RWPE2 (cell line): ENCODE results near the gene TRMT5.

Source experiments
- ATAC-seq: fragments of 200-7000 bp; cut with Tn5 transposase; 3 replicates; pipeline ENCODE4 v1.9.1; 2021; ENCODE audit warnings: low read depth
- DNase-seq: peaks from one replicate; pipeline ENCODE4 v3.0.0-alpha.2; 2020; ENCODE audit warnings: low spot score
- H3K27ac ChIP-seq: fragments of 450-650 bp; 2 replicates; pipeline ENCODE4 v1.5.1; 2017; ENCODE audit warnings: mild to moderate bottlenecking; ENCODE audit not compliant: poor library complexity, severe bottlenecking
- H3K27me3 ChIP-seq: fragments of 250-450 bp; sonication (Bioruptor Pico); 2 replicates; pipeline ENCODE4 v1.5.1; 2021; ENCODE audit warnings: mild to moderate bottlenecking, moderate library complexity; ENCODE audit not compliant: insufficient read depth, poor library complexity, severe bottlenecking
- H3K36me3 ChIP-seq: fragments of 250-450 bp; sonication (Bioruptor Pico); 2 replicates; pipeline ENCODE4 v1.5.1; 2020; ENCODE audit warnings: low read depth, mild to moderate bottlenecking, moderate library complexity
- H3K4me1 ChIP-seq: fragments of 250-450 bp; sonication (Bioruptor Pico); 2 replicates; pipeline ENCODE4 v1.5.1; 2021; ENCODE audit warnings: mild to moderate bottlenecking, moderate library complexity; ENCODE audit not compliant: insufficient read depth, poor library complexity, severe bottlenecking
- H3K4me3 ChIP-seq: fragments of 250-450 bp; sonication (Bioruptor Pico); 2 replicates; pipeline ENCODE4 v1.5.1; 2021; ENCODE audit warnings: mild to moderate bottlenecking, moderate library complexity; ENCODE audit not compliant: severe bottlenecking
- H3K9me3 ChIP-seq: fragments of 250-450 bp; sonication (Bioruptor Pico); 2 replicates; pipeline ENCODE4 v1.5.1; 2021; ENCODE audit warnings: mild to moderate bottlenecking, moderate library complexity; ENCODE audit not compliant: severe bottlenecking
- TF ChIP-seq, protein P1 (sequence below): fragments of 450-650 bp; IDR thresholded peaks from one replicate; pipeline ENCODE4 v1.5.1; 2017; ENCODE audit warnings: mild to moderate bottlenecking, moderate library complexity; ENCODE audit not compliant: poor library complexity, severe bottlenecking

Gene TRMT5

DNA sequence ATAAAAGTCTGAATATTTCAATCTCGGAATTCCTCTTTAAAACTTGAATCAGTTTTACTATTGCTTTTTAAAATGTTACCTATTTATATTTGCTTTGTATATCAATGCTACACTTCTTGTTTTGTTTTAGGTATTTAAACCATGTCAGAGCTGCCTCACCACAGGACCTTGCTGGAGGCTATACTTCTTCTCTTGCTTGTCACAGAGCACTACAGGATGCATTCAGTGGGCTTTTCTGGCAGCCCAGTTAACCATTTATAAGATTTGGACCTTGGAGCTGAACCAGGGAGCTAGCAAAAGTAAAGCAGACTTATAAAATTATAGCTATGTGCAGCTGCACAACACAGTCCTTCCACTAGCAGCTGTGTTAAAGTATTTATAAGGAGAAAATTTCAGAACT is 12.8 kb downstream of the TRMT5 start:
- H3K4me1 ChIP-seq, result peaks cover 14% of the 10 kb centered on the region
- H3K27me3 ChIP-seq, result no peaks in the 10 kb centered on the region
- peaks cover 7% of the 10 kb centered on the region for H3K36me3 ChIP-seq
- DNase-seq (no peak), ATAC-seq (no peak)
- no peak overlapping the region for H3K4me3 ChIP-seq
- H3K9me3 ChIP-seq, result no peaks in the 10 kb centered on the region
- TF ChIP-seq, protein P1, sequence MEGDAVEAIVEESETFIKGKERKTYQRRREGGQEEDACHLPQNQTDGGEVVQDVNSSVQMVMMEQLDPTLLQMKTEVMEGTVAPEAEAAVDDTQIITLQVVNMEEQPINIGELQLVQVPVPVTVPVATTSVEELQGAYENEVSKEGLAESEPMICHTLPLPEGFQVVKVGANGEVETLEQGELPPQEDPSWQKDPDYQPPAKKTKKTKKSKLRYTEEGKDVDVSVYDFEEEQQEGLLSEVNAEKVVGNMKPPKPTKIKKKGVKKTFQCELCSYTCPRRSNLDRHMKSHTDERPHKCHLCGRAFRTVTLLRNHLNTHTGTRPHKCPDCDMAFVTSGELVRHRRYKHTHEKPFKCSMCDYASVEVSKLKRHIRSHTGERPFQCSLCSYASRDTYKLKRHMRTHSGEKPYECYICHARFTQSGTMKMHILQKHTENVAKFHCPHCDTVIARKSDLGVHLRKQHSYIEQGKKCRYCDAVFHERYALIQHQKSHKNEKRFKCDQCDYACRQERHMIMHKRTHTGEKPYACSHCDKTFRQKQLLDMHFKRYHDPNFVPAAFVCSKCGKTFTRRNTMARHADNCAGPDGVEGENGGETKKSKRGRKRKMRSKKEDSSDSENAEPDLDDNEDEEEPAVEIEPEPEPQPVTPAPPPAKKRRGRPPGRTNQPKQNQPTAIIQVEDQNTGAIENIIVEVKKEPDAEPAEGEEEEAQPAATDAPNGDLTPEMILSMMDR, result no peak
- H3K27ac ChIP-seq, result no peak overlapping the region

DNA sequence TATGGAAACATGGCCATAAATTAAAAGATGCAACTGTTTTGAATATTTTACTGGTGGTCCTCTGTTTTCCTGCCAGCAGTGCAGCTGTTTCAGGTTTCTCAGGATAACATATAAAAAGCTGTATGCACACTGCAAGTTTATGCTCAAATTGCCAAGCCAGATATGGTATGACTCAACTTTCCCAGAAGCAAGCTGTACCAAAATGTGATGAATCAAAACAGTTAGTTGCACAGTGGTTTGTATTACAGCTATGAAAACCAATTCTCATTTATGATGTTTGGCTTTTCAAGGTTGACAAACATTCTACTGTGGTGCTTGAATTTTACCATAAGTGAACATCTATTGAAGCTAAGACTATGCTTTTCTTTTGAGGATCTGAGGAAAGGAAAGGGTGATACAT is 15.5 kb downstream of the TRMT5 start:
- Histone ChIP-seq H3K9me3 (no peaks in the 10 kb centered on the region), H3K4me3 (no peak overlapping the region), H3K36me3 (peaks cover 7% of the 10 kb centered on the region), H3K27me3 (no peaks in the 10 kb centered on the region), H3K4me1 (peaks cover 14% of the 10 kb centered on the region), H3K27ac (no peak overlapping the region)
- peak; percentile 46; the same call in 1 of the 3 replicates for ATAC-seq
- TF ChIP-seq, protein P1, result no peak
- no peak for DNase-seq

DNA sequence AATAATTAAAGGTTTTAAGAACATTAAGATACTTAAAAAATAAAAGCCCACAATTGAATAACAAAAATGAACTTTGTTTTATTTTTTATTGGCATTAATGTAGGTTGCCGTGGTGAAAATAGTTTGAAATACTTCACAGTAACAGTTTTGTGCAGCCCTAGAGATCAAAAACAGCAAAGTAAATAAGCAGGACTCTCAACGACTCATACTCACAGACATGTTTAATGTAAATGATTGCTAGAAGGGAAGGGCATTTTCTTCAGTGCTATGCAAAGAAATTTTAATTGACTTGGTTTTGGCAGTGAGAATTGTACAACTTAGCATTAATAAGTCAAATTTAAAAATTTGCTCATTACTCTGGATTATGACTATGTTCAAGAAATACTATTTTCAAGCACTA is 16.0 kb downstream of the TRMT5 start:
- DNase-seq (no peak), ATAC-seq (peak; percentile 57; the same call in 1 of the 3 replicates)
- Histone ChIP-seq H3K9me3 (no peaks in the 10 kb centered on the region), H3K27me3 (no peaks in the 10 kb centered on the region), H3K4me3 (no peak overlapping the region), H3K4me1 (peaks cover 14% of the 10 kb centered on the region), H3K27ac (no peak overlapping the region), H3K36me3 (peaks cover 7% of the 10 kb centered on the region; the same call in 1 of the 2 replicates)
- TF ChIP-seq, protein P1, result no peak

DNA sequence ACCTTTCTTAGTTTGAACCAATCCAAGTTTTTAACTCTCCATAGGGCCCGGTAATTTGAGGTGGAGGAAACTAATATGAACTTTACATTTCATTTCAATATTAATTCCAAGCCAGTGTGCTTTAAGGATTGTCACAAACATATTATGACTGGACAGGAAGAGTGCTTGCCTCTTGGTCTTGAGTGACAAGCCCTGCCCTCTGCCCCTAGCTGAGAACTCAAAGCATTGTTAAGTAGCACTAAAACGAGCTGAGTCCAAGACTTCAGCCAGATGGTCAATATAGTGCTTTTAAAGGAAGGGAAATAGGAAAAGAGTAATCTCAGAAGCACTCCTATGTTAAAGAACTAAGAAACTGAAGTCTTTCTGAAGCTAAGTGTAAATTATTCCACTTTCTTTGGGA is 17.1 kb downstream of the TRMT5 start:
- no peak for DNase-seq
- TF ChIP-seq, protein P1, result no peak
- Histone ChIP-seq H3K36me3 (peaks cover 6% of the 10 kb centered on the region; the same call in 1 of the 2 replicates), H3K9me3 (no peaks in the 10 kb centered on the region), H3K27ac (no peak overlapping the region), H3K27me3 (no peaks in the 10 kb centered on the region), H3K4me3 (no peak overlapping the region), H3K4me1 (peaks cover 13% of the 10 kb centered on the region)
- ATAC-seq, result no peak

DNA sequence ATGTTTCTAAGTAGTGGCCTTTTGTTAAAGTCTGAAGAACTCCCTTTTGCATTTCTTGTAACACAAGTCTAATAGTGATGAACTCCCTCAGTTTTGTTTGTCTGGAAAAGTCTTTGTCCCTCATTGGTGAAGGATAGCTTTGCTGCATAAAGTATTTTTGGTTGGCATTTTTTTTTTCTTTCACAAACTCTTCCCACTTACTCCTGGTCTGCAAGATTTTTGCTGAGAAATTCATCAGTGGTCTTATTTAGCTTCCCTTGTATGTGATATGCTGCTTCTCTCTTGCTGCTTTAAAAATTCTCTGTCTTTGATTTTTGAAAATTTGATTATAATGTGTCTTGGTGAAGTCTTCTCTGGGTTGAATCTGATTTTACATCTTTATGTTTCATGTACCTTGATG is 22.7 kb downstream of the TRMT5 start:
- Histone ChIP-seq H3K4me1 (no peaks in the 10 kb centered on the region), H3K27ac (no peak overlapping the region), H3K9me3 (peaks cover 7% of the 10 kb centered on the region), H3K4me3 (no peak overlapping the region), H3K27me3 (no peaks in the 10 kb centered on the region), H3K36me3 (0 out of 2 replicates have a peak, but pooled peaks cover 3% of the 10 kb centered on the region)
- TF ChIP-seq, protein P1, result no peak
- DNase-seq (no peak), ATAC-seq (no peak)
